SJSA1 (cell line): ENCODE data around the gene DUSP7. TPM values are rescaled to one million over a fixed set of nuclear protein-coding genes. Genes with fewer than 3 reads are reported as not detected.

Source experiments
- DNase-seq, 2 experiments: peaks; one replicate each; pipeline ENCODE4 v3.0.0-alpha.2; 2015 to 2020; ENCODE audit warnings: low spot score in 2 of 2, low read depth in 1 of 2
- H3K27ac ChIP-seq: fragments of 250-450 bp; sonication (Bioruptor Pico); 2 replicates; pipeline ENCODE4 v1.5.1; 2020; ENCODE audit warnings: mild to moderate bottlenecking, moderate library complexity
- H3K27me3 ChIP-seq: fragments of 250-450 bp; sonication (Bioruptor Pico); replicated peaks from 2 replicates; pipeline ENCODE4 v1.5.1; 2020; ENCODE audit warnings: mild to moderate bottlenecking, moderate library complexity
- H3K36me3 ChIP-seq: fragments of 250-450 bp; sonication (Bioruptor Pico); 2 replicates; pipeline ENCODE4 v1.5.1; 2020; ENCODE audit warnings: mild to moderate bottlenecking
- H3K4me1 ChIP-seq: fragments of 250-450 bp; sonication (Bioruptor Pico); replicated peaks from 2 replicates; pipeline ENCODE4 v1.6.1; 2021; ENCODE audit warnings: mild to moderate bottlenecking
- H3K4me3 ChIP-seq: fragments of 250-450 bp; sonication (Bioruptor Pico); 2 replicates; pipeline ENCODE4 v1.5.1; 2020; ENCODE audit warnings: mild to moderate bottlenecking
- H3K9me3 ChIP-seq: fragments of 250-450 bp; sonication (Bioruptor Pico); replicated peaks from 2 replicates; pipeline ENCODE4 v1.5.1; 2020; ENCODE audit warnings: mild to moderate bottlenecking
- total RNA-seq: library from RNA; depleted of rRNA; stranded (reverse); fragments of >200 nt; shearing (Covaris generic); gene quantifications from 2 replicates; pipeline ENCODE4 v1.2.3, GENCODE V29; 2014; rRNA removed

The DUSP7 gene
- total RNA-seq = 7.9 and 13.3 TPM in 2 replicates

DNA sequence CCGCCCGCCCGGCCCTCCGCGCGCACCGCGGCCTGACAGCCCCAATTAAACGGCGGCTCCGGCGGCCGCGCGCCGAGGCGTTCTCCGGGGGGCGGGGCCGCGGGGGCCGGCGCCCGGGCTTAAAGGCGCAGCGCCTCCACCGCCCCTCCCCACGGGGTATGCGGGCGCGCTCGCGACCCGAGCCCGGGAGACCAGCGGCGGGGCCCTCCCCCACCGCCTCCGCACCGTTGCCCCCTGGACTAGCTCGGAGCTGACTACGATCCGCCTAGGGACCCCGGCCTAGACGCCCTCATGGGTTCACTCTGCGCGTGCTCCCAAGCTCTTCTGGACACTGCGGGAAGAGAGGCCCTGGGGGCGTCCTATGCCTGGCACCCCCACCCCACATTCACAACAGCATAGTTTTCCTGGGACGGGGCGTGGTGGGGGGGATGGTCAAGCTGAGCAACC lies at the start of gene DUSP7:
Gene DUSP7, minus strand, starts transcription at position 51 of the 447 bp plus-strand sequence. CDS start 205 bp downstream, outside the sequence.
- H3K9me3 ChIP-seq = no peaks in the 10 kb centered on the region
- DNase-seq = peak in 1 of 2 experiments; percentile 72
- H3K4me1 ChIP-seq = peaks cover 49% of the 10 kb centered on the region
- peak within 1 kb of the TSS; percentile 36 for H3K27ac ChIP-seq
- H3K4me3 ChIP-seq = peak within 1 kb of the TSS; percentile 79
- no peaks in the 10 kb centered on the region for H3K27me3 ChIP-seq
- H3K36me3 ChIP-seq = peaks cover 34% of the 10 kb centered on the region

DNA sequence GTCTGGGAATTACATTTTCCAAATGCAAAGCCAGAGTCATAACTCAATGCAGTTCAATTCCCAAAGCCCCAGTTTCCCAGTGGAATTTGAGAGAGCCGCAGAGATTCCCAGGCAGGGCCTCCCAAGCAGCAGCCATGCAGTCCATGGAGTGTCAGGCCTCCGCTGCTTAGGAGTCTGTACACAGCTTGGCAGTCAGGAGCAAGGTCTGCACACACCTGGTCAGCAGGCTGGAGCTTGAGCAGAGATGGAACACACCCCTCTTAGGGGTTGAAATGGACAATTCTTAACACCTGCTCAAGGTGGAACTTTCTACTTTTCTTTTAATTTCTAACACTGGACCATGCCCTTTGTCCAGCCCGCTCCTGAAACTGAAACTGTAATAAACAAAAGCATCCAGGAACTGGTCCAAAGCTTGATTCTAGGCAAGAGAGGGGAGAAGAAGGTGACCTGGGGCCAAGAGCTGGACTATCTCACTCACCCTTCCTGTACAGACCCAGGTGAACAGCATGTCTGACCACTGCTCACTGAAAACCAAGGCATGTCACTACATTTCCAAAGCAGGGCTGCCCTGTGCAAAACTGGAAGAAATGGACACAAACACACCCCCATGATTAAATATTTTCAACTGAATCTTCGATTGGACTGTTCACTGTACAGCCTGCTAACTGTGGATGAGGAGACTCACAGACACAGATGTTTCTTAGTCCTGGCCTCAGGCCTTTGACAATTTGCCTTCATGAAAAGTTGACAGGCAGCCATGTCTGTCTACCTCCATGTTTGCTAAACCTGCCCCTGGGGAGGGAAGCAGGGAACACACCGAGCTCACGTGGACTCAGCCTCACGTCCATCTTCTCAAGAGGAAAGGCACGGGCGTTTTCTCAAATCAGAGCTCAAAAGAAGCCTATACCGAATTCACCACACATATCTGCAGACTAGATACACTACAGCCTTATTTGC lies 48.6 kb upstream of the DUSP7 start:
- Histone ChIP-seq H3K9me3 (no peaks in the 10 kb centered on the region), H3K27me3 (no peaks in the 10 kb centered on the region), H3K27ac (no peak overlapping the region), H3K4me1 (no peaks in the 10 kb centered on the region), H3K4me3 (no peak overlapping the region), H3K36me3 (peaks cover 16% of the 10 kb centered on the region)
- DNase-seq = no peak

DNA sequence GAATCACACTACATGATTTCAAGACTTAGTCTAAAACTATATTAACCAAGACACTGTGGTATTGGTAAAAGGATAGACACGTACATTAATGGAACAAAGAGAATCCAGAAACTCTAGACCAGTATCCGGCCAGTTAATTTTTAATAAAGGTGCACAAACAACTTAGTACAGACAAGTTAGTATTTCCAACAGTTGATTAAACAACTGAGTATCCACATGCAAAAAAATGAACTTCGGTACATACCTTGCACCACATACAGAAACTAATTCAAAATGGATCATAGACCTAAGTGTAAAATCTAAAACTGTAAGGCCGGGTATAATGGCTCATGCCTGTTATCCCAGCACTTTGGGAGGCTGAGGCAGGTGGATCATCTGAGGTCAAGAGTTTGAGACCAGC lies 46.6 kb upstream of the DUSP7 start:
- H3K27me3 ChIP-seq = no peaks in the 10 kb centered on the region

DNA sequence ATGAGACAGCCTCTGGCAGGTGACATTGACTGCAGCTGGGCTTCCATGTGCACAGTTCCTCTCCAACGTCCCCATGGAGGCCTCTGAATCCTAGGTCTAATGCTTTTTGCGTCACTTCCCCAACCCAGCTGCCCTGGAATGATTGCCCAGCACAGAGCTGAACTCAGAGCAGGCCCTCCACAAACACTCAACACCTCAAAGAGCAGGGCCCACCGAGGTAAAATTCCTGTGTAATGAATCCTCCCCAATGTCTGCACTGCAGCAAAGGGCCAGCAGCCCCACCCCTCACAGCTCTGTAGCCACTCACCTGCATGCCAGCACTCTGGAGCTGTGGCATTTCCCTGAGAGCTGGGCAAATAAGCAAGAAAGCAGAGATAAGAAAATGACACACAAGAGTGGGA lies 42.6 kb upstream of the DUSP7 start:
- Histone ChIP-seq H3K27me3 (no peaks in the 10 kb centered on the region), H3K4me3 (no peak overlapping the region), H3K27ac (no peak overlapping the region), H3K36me3 (peaks cover 36% of the 10 kb centered on the region), H3K4me1 (peaks cover 15% of the 10 kb centered on the region), H3K9me3 (no peaks in the 10 kb centered on the region)
- no peak for DNase-seq

More for the DNA sequence above, 46.6 kb upstream of the DUSP7 start:
- Histone ChIP-seq H3K4me1 (peaks cover 9% of the 10 kb centered on the region; the same call in 1 of the 2 replicates), H3K36me3 (peaks cover 26% of the 10 kb centered on the region), H3K27ac (no peak overlapping the region), H3K9me3 (no peaks in the 10 kb centered on the region), H3K4me3 (no peak overlapping the region)
- DNase-seq = no peak

DNA sequence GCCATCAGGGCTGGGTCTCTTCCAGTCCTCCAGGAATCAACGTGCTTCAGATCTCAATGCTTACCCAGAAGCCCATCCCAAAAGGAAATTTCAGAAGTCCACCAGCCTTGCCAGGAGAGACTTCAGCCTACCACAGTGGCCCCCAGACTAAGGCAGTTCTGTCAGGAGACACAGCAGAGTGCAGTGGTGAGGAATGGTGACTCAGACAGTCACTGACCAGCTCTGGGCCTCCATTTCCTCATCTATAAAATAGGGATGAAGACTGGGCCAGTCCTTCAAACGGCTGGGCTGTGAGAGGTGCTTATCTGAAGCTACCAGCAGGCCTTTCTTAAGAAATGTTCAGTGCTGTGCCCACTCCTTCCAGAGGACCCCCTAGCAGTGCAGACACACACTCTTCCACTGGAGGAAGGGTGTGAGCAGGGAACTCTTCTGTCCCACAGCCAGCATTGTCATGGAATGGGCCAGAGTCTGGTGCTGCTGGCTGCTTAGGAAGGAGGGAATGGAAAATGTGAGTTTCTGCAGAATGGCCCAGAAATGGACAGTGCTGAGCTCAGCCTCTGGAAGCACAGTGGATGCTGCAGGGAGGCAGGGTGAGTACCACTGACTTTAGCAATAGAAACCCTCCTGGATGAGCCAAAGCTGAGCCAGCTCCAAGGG lies 41.6 kb upstream of the DUSP7 start:
- Histone ChIP-seq H3K27me3 (no peaks in the 10 kb centered on the region), H3K27ac (no peak overlapping the region), H3K36me3 (peaks cover 44% of the 10 kb centered on the region), H3K4me1 (peaks cover 25% of the 10 kb centered on the region), H3K4me3 (no peak overlapping the region), H3K9me3 (no peaks in the 10 kb centered on the region)
- DNase-seq = no peak

- H3K27ac ChIP-seq = no peak overlapping the region
- H3K36me3 ChIP-seq = peaks cover 49% of the 10 kb centered on the region
- no peak overlapping the region for H3K4me3 ChIP-seq
- DNase-seq = no peak
- H3K4me1 ChIP-seq = peaks cover 34% of the 10 kb centered on the region
- H3K9me3 ChIP-seq = no peaks in the 10 kb centered on the region
- H3K27me3 ChIP-seq = no peaks in the 10 kb centered on the region
These were observed 39.8 kb upstream of the DUSP7 start for GRCh38 chr3:52095990-52096775.

DNA sequence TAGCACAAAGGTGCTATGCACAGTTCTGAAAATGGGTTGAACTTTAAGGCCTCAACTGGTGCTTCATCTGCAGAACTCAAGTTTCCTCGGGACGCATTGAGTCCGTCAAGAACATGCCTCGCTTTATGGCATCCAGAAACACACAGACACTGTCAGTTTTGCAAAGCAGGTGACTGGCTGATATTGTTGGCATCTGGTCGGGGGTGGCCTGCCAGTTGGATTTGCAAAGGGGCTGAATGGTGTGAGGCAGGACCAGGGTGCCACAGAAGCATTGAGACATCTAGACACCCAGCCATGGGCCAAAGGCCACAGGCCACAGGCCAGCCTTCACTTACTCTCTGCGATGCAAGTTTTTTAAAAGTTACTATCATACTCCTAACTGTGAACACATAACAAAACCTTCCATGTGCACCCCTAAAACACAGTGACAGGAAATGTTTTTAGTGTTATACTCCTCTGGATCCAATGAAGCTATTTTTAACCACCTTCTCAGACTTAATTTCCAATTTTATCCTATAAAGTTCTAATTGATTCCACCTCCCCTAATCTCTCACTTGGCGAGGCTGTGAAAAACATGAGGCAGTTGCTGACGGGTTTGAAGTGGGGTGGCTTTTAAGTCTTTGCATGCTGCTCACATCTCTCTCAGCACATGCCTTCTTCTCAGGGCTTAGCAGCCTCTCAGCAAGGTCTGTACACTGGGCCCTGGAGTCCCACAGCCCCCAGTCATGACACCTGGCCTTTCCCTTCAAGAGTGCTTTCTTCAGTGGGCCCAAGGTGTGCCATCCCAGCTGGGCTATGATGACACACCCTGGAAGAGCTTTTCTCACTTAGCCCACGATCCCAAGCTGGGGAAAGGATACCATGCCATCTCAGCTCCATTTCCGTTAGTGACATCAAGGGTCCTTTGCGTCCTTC lies 38.5 kb upstream of the DUSP7 start:
- no peak overlapping the region for H3K4me3 ChIP-seq
- no peak overlapping the region for H3K27ac ChIP-seq
- H3K9me3 ChIP-seq = no peaks in the 10 kb centered on the region
- peaks cover 49% of the 10 kb centered on the region for H3K36me3 ChIP-seq
- H3K27me3 ChIP-seq = no peaks in the 10 kb centered on the region
- no peak for DNase-seq
- peaks cover 47% of the 10 kb centered on the region for H3K4me1 ChIP-seq

DNA sequence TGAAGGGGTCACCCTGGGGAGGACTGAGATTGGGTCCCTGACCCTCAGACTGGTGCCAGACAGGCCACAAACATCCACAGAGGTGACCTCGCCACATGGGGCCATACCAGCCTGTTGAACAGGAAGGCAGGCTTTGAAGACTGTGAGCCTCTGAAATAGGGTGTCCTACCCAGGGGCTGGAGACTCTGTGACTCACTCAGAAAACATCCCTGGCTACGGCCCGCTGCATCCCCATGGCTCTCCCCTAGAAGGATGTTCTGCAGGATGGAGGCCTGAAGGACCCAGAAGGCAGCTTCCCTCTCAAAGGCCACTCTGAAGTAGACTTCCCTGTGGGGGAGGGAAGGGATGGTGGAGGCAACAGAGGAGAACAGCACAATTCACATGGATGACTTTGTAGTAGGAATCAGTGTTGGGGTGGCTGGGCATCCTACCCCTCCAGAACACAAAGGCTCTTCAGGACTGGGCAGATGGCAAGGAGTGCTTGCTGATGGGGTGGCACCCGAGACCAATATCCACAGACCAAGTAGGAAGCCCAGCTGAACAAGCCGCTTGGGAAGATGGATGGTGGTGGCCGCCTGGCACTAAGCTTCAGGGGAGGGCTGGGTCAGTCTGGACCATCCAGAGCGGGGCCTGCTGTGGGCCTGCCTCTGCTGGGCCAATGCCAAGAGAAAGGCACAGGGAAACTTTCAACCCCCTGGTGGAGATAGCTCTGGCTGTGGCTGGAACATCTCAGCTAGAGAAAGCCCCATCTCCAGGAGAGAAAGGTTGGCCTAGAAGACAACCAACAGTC lies 37.6 kb upstream of the DUSP7 start:
- H3K27me3 ChIP-seq = no peaks in the 10 kb centered on the region
- no peak overlapping the region for H3K4me3 ChIP-seq
- DNase-seq = peak; percentile 59 to 76
- H3K27ac ChIP-seq = peak overlapping the region; percentile 57
- peaks cover 45% of the 10 kb centered on the region for H3K36me3 ChIP-seq
- H3K9me3 ChIP-seq = no peaks in the 10 kb centered on the region
- H3K4me1 ChIP-seq = peaks cover 49% of the 10 kb centered on the region

- Histone ChIP-seq H3K4me1 (peaks cover 45% of the 10 kb centered on the region), H3K9me3 (no peaks in the 10 kb centered on the region), H3K27me3 (no peaks in the 10 kb centered on the region), H3K4me3 (no peak overlapping the region), H3K36me3 (peaks cover 39% of the 10 kb centered on the region), H3K27ac (peak overlapping the region; percentile 57; the same call in 1 of the 2 replicates)
- no peak for DNase-seq
These were observed 36.5 kb upstream of the DUSP7 start for GRCh38 chr3:52092891-52093290.

- no peaks in the 10 kb centered on the region for H3K27me3 ChIP-seq
- no peaks in the 10 kb centered on the region for H3K9me3 ChIP-seq
- H3K4me3 ChIP-seq = no peak overlapping the region
- no peak for DNase-seq
- H3K4me1 ChIP-seq = peaks cover 50% of the 10 kb centered on the region
- peaks cover 36% of the 10 kb centered on the region for H3K36me3 ChIP-seq
- H3K27ac ChIP-seq = no peak overlapping the region
These were observed 35.9 kb upstream of the DUSP7 start for GRCh38 chr3:52092271-52092660.

DNA sequence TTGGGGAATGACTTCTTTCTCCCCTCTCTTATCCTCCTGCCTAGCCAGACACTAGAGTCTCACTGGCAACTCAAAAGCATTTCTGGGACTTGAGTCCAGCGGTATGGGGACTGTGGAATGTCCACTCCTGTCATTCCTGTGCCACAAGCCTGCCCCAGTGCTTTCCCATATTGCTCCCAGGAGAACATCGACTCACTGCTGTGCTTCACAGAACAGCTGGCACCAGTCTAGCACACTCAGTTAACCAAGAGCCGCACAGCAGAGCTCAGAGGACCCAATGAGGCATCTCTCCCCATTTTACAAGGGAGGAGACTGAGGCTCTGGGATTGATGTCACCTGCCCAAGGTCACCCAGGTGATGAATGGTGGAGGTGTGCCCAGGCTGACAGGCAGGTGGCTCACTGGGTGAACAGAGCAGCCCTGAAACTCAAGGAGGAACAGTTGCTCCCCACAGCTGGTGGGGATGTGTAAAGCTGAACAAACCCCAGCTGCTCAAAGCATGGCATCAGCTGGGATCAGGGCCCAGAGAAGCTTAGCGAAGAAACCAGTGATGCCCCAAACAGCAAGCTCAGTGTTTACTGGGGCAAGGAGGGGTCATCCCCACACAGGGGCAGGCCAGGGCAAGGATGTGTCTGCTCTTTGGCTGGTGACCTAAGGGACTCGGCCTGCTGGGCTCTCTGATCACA lies 35.4 kb upstream of the DUSP7 start:
- Histone ChIP-seq H3K9me3 (no peaks in the 10 kb centered on the region), H3K27me3 (no peaks in the 10 kb centered on the region), H3K27ac (peak overlapping the region; percentile 95), H3K4me3 (no peak overlapping the region), H3K36me3 (peaks cover 30% of the 10 kb centered on the region), H3K4me1 (peaks cover 55% of the 10 kb centered on the region)
- no peak for DNase-seq
